ENCODE data around the gene ACP5. TPM values are rescaled to one million over a fixed set of nuclear protein-coding genes. Genes with fewer than 3 reads are reported as not detected.
"Not testable (repeated sequence)": the region's sequence is repeated elsewhere in the genome, so short reads cannot be mapped to it uniquely, and the experiment has no call there.

ACP5 gene
- total RNA-seq, 2 experiments from 2014 or later, result 4.7 to 6.2 TPM

DNA sequence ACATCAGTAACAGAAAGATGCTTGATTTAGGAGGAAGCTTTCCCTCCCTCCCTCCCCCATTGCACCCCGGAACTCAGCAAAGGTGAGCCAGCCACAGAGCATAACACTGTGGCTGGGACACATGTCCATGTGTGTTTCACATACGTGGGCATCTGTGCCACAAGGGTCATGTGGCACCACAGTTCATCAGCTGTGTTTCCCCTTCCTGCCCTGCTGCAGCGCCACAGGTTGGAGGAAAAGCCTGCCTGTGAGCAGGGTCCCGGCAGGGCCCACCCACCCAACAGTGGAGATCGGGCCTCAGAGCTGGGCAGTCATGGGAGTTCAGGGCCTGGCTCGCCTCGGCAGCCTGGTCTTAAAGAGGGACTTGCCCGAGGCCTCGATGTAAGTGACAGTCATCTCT lies 2.8 kb downstream of the ACP5 start:
- Mint-ChIP-seq H3K4me3 (no peak overlapping the region), H3K27ac (peak overlapping the region; percentile 49), H3K36me3 (ENCODE audit: low read depth) (no peaks in the 10 kb centered on the region), H3K27me3 (no peaks in the 10 kb centered on the region), H3K4me1 (ENCODE audit: low read depth) (peaks cover 20% of the 10 kb centered on the region), H3K9me3 (no peaks in the 10 kb centered on the region)
- POLR2A ChIA-PET, result interaction anchor here (1.4 kb wide), 1 partner anchor 16 kb away, joined by 7 read pairs; the partner anchor contains the start of gene ELOF1
- intact Hi-C loops (cut with micrococcal nuclease), result no loop called here
- ATAC-seq (peak; percentile 68), DNase-seq (peak; percentile 74)
- no peak for TF ChIP-seq CTCF (IDR thresholded peaks at IDR 0.05)
- CTCF ChIA-PET, result interaction anchor here (0.8 to 1.6 kb wide), 3 partner anchors 14 to 17 kb away, joined by 3 to 4 read pairs (median 4); no protein-coding TSS in a partner anchor

DNA sequence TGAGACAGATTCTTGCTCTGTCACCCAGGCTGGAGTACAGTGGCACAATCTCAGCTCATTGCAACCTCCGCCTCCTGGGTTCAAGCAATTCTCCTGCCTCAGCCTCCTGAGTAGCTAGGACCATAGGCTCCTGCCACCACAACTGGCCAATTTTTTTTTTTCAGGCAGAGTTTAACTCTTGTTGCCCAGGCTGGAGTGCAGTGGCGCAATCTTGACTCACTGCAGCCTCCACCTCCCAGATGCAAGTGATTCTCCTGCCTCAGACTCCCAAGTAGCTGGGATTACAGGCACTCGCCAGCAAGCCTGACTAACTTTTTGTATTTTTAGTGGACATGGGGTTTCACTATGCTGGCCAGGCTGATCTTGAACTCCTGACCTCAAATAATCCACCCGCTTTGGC lies 3.7 kb downstream of the ACP5 start:
- ChIA-PET POLR2A (interaction anchor here (1.0 to 1.4 kb wide), 2 partner anchors 15 to 37 kb away, joined by 4 to 7 read pairs; partner anchors contain the start of gene ELOF1), CTCF (interaction anchor here (1.2 to 3.8 kb wide), 2 partner anchors 14 to 15 kb away, joined by 4 to 17 read pairs; partner anchors contain the start of gene ELOF1)
- H3K4me3 Mint-ChIP-seq; ATAC-seq; H3K27me3 Mint-ChIP-seq; H3K27ac Mint-ChIP-seq; H3K36me3 Mint-ChIP-seq (ENCODE audit: low read depth); H3K9me3 Mint-ChIP-seq; DNase-seq; intact Hi-C loops (cut with micrococcal nuclease): not testable (repeated sequence)
- H3K4me1 Mint-ChIP-seq (ENCODE audit: low read depth), result peaks cover 16% of the 10 kb centered on the region

GRCh38 chr19:11573354-11573753 lies 4.1 kb downstream of the ACP5 start:
- H3K4me1 Mint-ChIP-seq (ENCODE audit: low read depth), result peaks cover 15% of the 10 kb centered on the region
- DNase-seq; intact Hi-C loops (cut with micrococcal nuclease); H3K36me3 Mint-ChIP-seq (ENCODE audit: low read depth); H3K27ac Mint-ChIP-seq; H3K27me3 Mint-ChIP-seq; H3K9me3 Mint-ChIP-seq; H3K4me3 Mint-ChIP-seq; ATAC-seq: not testable (repeated sequence)
- CTCF ChIA-PET, result interaction anchor here (1.2 to 3.8 kb wide), 2 partner anchors 14 to 15 kb away, joined by 4 to 17 read pairs; partner anchors contain the start of gene ELOF1
- POLR2A ChIA-PET, result interaction anchor here (1.0 to 1.4 kb wide), 2 partner anchors 15 to 37 kb away, joined by 4 to 7 read pairs; partner anchors contain the start of gene ELOF1

DNA sequence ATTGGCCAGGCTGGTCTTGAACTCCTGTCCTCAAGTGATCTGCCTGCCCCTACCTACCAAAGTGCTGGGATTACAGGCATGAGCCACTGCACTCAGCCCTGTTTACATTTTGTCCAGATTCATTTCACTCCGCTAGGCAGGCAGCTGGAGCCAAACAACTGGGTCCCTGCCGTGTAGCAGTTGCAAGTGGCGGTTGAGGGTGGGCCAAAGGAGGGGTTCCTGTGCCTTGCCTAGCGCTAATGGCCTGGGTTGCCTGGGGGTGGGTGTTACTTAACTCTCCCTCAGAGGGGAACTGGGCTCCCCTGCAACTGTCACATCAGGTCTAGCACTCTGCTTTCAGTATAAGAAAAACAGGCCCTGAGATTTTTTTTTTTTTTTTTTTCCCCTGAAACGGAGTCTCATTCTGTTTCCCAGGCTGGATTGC lies 7.4 kb downstream of the ACP5 start:
- DNase-seq (no peak), ATAC-seq (no peak)
- H3K27me3 Mint-ChIP-seq, result no peaks in the 10 kb centered on the region
- intact Hi-C loops (cut with micrococcal nuclease), result no loop called here
- TF ChIP-seq CTCF (IDR thresholded peaks at IDR 0.05), result no peak
- no peak overlapping the region for H3K4me3 Mint-ChIP-seq
- no peak overlapping the region for H3K27ac Mint-ChIP-seq
- peaks cover 11% of the 10 kb centered on the region for H3K4me1 Mint-ChIP-seq (ENCODE audit: low read depth)
- H3K36me3 Mint-ChIP-seq (ENCODE audit: low read depth), result peaks cover 3% of the 10 kb centered on the region
- ChIA-PET CTCF (interaction anchor here (1.5 to 2.2 kb wide), 3 partner anchors 8 to 11 kb away, joined by 3 to 10 read pairs (median 3); no protein-coding TSS in a partner anchor), POLR2A (no interaction called here)
- no peaks in the 10 kb centered on the region for H3K9me3 Mint-ChIP-seq

- DNase-seq, result no peak
- CTCF ChIA-PET, result no interaction called here
- H3K27me3 Mint-ChIP-seq, result no peaks in the 10 kb centered on the region
These were observed 11.3 kb downstream of the ACP5 start for GRCh38 chr19:11566164-11566563.

DNA sequence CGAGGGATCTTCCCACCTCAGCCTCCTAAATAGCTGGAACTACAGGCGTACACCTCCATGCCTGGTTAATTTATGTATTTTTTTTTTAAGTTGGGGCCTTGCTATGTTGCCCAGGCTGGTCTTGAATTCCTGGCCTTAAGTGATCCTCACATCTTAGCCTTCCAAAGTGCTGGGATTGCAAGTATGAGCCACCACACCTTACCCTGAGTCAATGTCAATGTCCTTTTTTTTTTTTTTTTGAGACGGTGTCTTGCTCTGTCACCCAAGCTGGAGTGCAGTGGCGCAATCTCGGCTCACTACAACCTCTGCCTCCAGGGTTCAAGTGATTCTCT lies 11.8 kb downstream of the ACP5 start:
- not testable (repeated sequence) for H3K9me3 Mint-ChIP-seq

More at GRCh38 chr19:11566164-11566563, 11.3 kb downstream of the ACP5 start:
- Mint-ChIP-seq H3K27ac (no peak overlapping the region), H3K36me3 (ENCODE audit: low read depth) (peaks cover 3% of the 10 kb centered on the region), H3K4me1 (ENCODE audit: low read depth) (peaks cover 10% of the 10 kb centered on the region), H3K4me3 (no peak overlapping the region), H3K9me3 (no peaks in the 10 kb centered on the region)
- intact Hi-C loops (cut with micrococcal nuclease), result no loop called here
- TF ChIP-seq CTCF (IDR thresholded peaks at IDR 0.05), result no peak
- POLR2A ChIA-PET, result no interaction called here
- ATAC-seq, result no peak

DNA sequence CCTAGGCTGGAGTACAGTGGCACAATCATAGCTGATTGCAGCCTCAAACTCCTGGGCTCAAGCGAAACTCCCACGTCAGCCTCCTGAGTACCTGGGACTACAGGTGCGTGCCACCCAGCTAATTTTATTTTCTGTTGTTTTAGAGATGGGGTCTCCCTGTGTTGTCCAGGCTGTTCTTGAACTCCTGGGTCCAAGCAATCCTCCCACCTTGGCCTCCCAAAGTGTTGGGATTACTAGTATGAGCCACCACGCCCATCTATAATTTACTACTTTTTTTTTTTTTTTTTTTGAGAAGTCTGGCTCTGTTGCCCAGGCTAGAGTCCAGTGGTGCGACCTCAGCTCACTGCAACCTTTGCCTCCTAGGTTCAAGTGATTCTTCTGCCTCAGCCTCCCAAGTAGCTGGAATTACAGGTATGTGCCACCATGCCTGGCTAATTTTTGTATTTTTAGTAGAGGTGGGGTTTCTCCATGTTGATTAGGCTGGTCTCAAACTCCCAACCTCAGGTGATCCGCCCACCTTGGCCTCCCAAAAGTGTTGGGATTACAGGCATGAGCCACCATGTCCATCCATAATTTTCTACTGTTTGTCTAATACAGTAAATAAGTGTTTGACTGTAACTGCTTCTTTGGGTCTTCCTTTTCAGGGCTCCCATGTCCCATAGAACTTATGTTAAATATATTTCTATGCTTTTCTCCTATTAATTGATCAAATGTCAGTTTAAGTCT lies 13.2 kb downstream of the ACP5 start:
- H3K27ac Mint-ChIP-seq; H3K4me3 Mint-ChIP-seq; H3K36me3 Mint-ChIP-seq (ENCODE audit: low read depth); DNase-seq; POLR2A ChIA-PET; ATAC-seq; H3K9me3 Mint-ChIP-seq; intact Hi-C loops (cut with micrococcal nuclease); H3K27me3 Mint-ChIP-seq: not testable (repeated sequence)
- H3K4me1 Mint-ChIP-seq (ENCODE audit: low read depth), result peaks cover 20% of the 10 kb centered on the region
- CTCF ChIA-PET, result interaction anchor here (1.4 to 2.8 kb wide), 3 partner anchors 10 to 23 kb away, joined by 3 to 10 read pairs (median 9); no protein-coding TSS in a partner anchor

More for the DNA sequence above, 11.8 kb downstream of the ACP5 start:
- H3K36me3 Mint-ChIP-seq (ENCODE audit: low read depth); POLR2A ChIA-PET; ATAC-seq; DNase-seq; H3K4me3 Mint-ChIP-seq; H3K27ac Mint-ChIP-seq; H3K27me3 Mint-ChIP-seq; CTCF ChIA-PET; intact Hi-C loops (cut with micrococcal nuclease): not testable (repeated sequence)
- peaks cover 13% of the 10 kb centered on the region for H3K4me1 Mint-ChIP-seq (ENCODE audit: low read depth)
